COLO829 (cell line): Measurements from ENCODE around the gene PNMA3.
"Not testable (repeated sequence)": the region's sequence is repeated elsewhere in the genome, so short reads cannot be mapped to it uniquely, and the experiment has no call there.

Experiments
- DNase-seq: peaks from one replicate; pipeline ENCODE4 v3.0.0; 2012; ENCODE audit warnings: low spot score

Gene PNMA3

GRCh38 chrX:153055871-153056749 lies at the start of gene PNMA3:
TSS of gene PNMA3 (plus strand) at chrX:153056470. CDS start at chrX:153057056, 586 bp downstream.
- no peak for DNase-seq

GRCh38 chrX:153017174-153017573 lies 39.1 kb upstream of the PNMA3 start:
- DNase-seq: not testable (repeated sequence)

GRCh38 chrX:153019166-153019565 lies 37.1 kb upstream of the PNMA3 start:
- DNase-seq: no peak

GRCh38 chrX:153026501-153026900 lies 29.8 kb upstream of the PNMA3 start:
- not testable (repeated sequence) for DNase-seq

GRCh38 chrX:153028487-153028886 lies 27.8 kb upstream of the PNMA3 start:
- DNase-seq: not testable (repeated sequence)

GRCh38 chrX:153029162-153029561 lies 27.1 kb upstream of the PNMA3 start:
- DNase-seq: no peak

GRCh38 chrX:153029875-153030274 lies 26.4 kb upstream of the PNMA3 start:
- DNase-seq: no peak

GRCh38 chrX:153030801-153031200 lies 25.5 kb upstream of the PNMA3 start:
- DNase-seq: no peak

- peak; percentile 66 for DNase-seq
Observed at GRCh38 chrX:153032397-153033118, 23.7 kb upstream of the PNMA3 start.

GRCh38 chrX:153049093-153049492 lies 7.2 kb upstream of the PNMA3 start:
- no peak for DNase-seq

- no peak for DNase-seq
Observed at GRCh38 chrX:153052534-153052933, 3.7 kb upstream of the PNMA3 start.

- no peak for DNase-seq
Observed at GRCh38 chrX:153057281-153057680, 1.0 kb downstream of the PNMA3 start.

GRCh38 chrX:153059191-153060094 lies 3.2 kb downstream of the PNMA3 start:
- DNase-seq: no peak

- no peak for DNase-seq
Observed at GRCh38 chrX:153060095-153060445, 3.8 kb downstream of the PNMA3 start.

GRCh38 chrX:153061732-153062131 lies 5.5 kb downstream of the PNMA3 start:
- DNase-seq: peak; percentile 19

- DNase-seq: no peak
Observed at GRCh38 chrX:153063315-153063714, 7.0 kb downstream of the PNMA3 start.

- DNase-seq: no peak
Observed at GRCh38 chrX:153064061-153064460, 7.8 kb downstream of the PNMA3 start.

GRCh38 chrX:153065389-153065788 lies 9.1 kb downstream of the PNMA3 start:
- no peak for DNase-seq

GRCh38 chrX:153066402-153066801 lies 10.1 kb downstream of the PNMA3 start:
- not testable (repeated sequence) for DNase-seq

GRCh38 chrX:153071909-153072583 lies 15.8 kb downstream of the PNMA3 start, which contains the start of gene PNMA6A:
TSS of gene PNMA6A (plus strand) at chrX:153072454. CDS start at chrX:153073063, 609 bp downstream.
- not testable (repeated sequence) for DNase-seq

GRCh38 chrX:153073331-153073730 lies 17.1 kb downstream of the PNMA3 start:
- not testable (repeated sequence) for DNase-seq
